ENCODE measurements around the gene LBH.
A peak's percentile ranks its signal among the peaks of the same experiment; 100 is the strongest.

The LBH gene

DNA sequence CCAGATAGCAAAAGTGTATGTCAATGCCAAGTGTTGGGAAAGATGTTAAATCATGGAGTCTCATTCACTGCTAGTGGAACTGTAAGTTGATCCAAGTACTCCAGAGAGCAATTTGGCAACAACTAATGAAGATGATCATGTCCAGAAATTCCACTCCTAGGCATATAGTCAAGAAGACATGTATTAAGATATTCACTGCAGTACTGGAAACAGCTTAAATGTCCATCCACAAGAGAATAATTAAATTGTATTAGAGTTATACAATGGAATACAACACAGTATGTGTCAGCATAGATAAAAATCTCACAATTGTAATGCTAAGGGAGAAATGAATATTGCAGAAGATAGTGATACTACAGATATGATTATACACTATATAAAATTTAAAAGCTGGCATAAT is 15.2 kb upstream of the LBH start:
- DNase-seq (ENCODE audit: low read depth in 3 of 3) = no peak

DNA sequence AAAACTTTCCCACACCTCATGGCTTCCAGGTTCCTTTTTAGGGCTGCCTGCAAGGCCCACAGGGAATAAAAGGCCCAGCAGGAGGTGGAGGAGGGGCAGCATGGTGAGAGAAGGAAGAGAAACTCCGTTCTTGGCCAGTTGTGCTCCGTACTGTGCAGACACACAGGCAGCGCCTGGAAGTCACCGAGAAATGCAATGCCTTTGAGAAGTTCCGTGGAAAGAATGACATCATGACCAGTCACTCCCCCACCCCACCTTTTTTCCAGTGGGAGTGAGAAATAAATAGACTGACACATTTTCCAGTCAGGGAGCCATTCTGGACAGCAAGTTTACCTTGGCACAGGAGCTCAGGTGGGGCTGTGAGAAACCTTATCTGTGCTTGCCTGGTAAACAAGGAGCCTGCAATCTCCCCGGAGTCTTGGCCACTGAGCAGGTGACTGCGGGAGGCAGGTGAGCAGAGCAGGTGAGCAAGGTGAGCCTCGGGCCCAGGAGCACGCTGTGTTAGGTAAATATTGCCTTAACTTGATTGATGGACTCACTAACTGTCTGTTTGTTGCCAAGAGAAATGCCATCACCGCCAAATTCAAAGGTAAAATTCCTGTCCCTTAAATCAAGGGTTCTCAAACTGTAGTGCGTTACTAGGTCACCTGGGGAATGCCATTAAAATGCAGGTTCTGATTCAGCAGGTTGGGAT is 13.5 kb upstream of the LBH start:
- no peak for DNase-seq (ENCODE audit: low read depth in 3 of 3)

DNA sequence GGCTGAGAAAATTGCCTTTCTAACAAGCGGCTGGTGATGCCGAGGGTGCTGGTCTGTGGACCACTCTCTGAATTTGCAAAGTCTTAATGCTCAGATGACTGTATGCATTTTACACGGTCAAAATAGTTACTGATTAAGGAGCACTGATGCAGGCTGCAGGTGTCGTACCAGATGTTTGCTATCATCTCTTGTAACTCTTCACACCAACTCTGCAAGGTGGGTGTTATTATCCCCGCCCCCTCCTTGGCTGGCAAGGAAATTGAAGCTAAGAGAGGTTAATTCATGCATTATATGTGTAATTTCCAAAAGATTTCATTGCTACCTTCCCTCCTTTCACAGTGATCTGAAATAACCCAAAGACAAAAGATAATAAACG is 13.0 kb upstream of the LBH start:
- no peak for DNase-seq (ENCODE audit: low read depth in 3 of 3)

GRCh38 chr2:30218814-30219213 is 12.5 kb upstream of the LBH start:
- DNase-seq (ENCODE audit: low read depth in 3 of 3) = no peak

- no peak for DNase-seq (ENCODE audit: low read depth in 3 of 3)
Observed at GRCh38 chr2:30219886-30220875, 11.2 kb upstream of the LBH start.

- DNase-seq (ENCODE audit: low read depth in 3 of 3) = no peak
Observed at GRCh38 chr2:30221531-30221930, 9.8 kb upstream of the LBH start.

- DNase-seq (ENCODE audit: low read depth in 3 of 3) = no peak
Observed at GRCh38 chr2:30222031-30222430, 9.3 kb upstream of the LBH start.

- DNase-seq (ENCODE audit: low read depth in 3 of 3) = no peak
Observed at GRCh38 chr2:30222636-30223360, 8.5 kb upstream of the LBH start.

GRCh38 chr2:30223413-30223874 is 7.9 kb upstream of the LBH start:
- no peak for DNase-seq (ENCODE audit: low read depth in 3 of 3)

- no peak for DNase-seq (ENCODE audit: low read depth in 3 of 3)
Observed at GRCh38 chr2:30224151-30224550, 7.2 kb upstream of the LBH start.

- DNase-seq (ENCODE audit: low read depth in 3 of 3) = no peak
Observed at GRCh38 chr2:30225131-30225762, 6.1 kb upstream of the LBH start.

DNA sequence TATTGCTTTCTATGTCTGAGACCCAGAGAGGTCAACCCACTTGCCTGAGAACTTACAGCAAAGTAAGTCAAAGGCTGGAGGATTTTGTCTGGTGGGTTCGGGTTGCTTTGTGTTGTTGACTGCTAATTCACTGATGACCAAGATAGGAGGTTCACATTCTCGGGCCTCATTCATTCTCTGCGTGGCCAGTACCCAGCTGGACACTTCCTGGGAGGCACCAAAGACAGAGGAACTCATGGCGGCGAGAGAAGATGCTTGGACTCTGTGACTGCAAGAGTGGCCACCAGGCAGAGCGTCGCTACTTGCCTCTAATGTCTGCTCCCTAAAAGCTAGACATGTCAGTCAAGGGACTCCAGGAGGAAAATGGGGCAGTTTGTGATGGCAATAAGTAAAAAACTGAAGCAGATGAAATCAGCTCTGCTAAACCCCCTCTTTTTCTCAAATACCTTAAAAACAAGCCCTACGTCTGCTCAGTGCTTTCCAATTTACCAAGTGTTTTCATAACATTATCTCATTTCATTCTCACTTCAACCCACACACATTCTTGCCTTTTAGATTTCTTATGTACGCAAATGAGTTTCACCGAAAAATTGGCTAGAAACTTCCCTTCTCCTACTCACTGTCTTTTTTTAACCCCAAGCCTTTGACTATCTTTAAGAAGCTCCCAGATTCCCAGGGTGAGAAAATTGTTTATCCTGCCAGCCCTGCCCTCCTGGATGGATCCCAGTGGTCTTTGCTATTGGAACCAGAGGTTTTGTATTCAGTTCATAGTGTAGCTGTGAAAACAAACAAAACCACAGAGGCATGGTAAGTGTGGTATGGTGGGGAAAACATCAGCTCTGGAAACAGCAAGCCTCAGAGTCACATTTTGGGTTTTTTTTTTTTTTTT is 4.9 kb upstream of the LBH start:
- DNase-seq (ENCODE audit: low read depth in 3 of 3) = no peak

DNA sequence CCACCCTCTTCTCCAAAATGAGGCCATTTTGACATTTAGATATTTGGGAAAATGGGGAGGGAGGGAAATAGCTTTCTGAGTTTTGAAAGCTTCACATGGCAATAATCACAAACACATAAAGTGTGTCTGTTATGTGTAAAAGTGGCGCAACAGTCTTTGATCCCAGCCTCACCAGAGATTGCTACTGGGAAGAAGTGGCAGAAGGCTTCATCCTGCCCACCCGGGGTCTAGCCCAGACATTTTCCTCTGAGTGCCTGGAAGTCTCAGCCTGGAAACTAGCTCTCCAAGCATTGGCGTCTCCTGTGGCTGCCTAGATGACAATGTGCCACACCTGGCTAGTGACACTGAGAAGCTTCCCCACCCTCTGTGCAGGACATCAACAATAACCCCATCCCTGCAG is 1.7 kb upstream of the LBH start:
- no peak for DNase-seq (ENCODE audit: low read depth in 3 of 3)

- DNase-seq (ENCODE audit: low read depth in 3 of 3) = no peak
Observed at GRCh38 chr2:30230497-30231211, 680 bp upstream of the LBH start.

- DNase-seq (ENCODE audit: low read depth in 3 of 3) = peak in 1 of 3 experiments; percentile 64
Observed at GRCh38 chr2:30231996-30232800, 864 bp downstream of the LBH start.

DNA sequence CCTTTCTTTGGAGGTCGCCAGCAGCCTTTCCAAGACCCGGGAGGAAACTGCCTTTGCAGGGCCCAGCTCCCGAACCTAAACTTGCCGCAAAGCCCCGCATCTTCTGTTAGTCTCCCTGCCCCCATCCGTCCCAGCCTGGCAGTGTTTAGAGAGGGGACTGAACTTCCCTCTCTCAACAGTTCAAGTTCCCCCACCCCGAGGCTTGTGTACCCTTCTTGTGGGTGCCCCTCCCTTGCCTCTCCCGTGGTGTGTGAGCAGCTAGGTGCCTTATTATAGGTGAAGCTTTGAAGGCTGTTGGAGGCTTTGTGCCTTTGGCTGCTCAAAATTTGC is 1.4 kb downstream of the LBH start:
- no peak for DNase-seq (ENCODE audit: low read depth in 3 of 3)

DNA sequence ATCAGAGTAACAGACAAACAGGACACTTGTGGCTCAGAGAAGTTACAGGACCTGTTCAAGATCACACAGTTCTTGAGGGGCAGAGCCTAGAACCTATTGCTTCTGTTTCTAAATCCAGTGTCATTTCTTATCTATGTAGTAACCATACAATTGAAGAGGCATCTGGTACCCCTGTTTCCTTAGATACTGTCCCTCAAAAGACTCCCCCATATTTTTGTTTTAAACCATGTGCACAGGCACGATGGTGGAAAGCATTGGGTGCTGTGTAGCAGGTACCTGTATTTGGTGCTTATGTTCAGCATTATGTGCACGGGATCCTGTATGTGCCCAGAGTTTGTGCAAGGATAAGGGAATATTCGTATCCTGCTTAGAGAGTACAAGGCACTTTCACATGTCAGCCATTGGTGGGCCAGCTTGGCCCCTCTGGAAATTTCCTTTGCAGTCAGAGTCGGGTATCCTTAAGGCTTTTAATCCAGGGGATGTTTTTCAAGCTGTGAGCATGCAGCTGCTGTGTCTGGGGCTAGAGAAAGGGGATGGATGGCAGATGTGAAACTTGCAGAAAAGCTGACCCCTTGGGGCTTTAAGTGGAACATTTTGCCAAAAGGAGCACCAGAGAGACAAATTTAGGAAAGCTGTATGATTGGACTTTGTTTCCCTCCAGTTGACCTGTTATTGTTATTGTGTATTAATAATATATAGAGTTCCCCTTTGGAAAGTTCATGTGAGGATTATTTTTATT is 2.1 kb downstream of the LBH start:
- DNase-seq (ENCODE audit: low read depth in 3 of 3) = no peak

DNA sequence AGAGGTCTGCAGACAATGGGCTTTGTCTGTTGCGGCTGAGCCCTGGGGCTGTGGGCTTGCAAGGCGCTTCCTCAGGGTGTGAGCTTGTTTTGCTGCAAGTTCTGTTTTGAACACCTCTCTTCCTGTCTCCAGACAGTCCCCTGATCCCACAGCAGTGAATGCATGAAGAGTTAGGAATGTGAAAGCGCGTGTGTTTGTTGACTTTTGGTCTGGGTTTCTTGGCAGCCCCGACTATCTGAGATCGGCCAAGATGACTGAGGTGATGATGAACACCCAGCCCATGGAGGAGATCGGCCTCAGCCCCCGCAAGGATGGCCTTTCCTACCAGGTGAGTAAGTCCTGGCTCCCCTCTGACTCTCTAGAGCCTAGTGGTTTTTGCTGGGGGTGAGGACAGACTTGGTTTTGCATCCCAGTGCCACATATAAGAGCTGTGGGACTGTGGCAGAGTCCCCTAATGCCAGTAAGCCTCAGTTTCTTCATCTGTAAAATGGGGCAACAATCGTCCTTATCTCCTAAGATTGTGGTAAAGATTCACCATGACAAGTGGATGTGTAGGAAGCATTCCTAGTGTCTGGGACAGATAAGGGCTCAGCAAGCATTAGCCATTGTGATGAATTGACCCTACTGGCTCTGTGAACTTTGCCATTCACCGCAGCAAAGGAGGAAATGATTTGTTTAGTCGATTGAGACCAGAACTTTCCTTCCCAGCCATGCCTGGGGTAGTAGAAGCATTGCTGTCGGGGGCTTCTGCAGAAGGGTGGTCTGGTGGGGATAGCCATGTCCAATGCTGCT is 3.0 kb downstream of the LBH start:
- DNase-seq (ENCODE audit: low read depth in 3 of 3) = peak in 1 of 3 experiments; percentile 55
